HEK293 (cell line): ENCODE data around the gene NRG2.

Experiments used
- GLIS1 ChIP-seq: fragments of 450-650 bp; formaldehyde crosslinking; IDR thresholded peaks from 2 replicates; pipeline ENCODE4 v1.5.1; 2016; ENCODE audit warnings: missing biosample characterization, missing genetic modification characterization
- SALL2 ChIP-seq: fragments of 450-650 bp; formaldehyde crosslinking; IDR thresholded peaks from 2 replicates; pipeline ENCODE4 v1.5.0; 2017; ENCODE audit warnings: missing biosample characterization, mild to moderate bottlenecking, missing genetic modification characterization, borderline replicate concordance
- SP7 ChIP-seq: fragments of 450-650 bp; formaldehyde crosslinking; IDR thresholded peaks from 2 replicates; pipeline ENCODE4 v1.5.1; 2016; ENCODE audit warnings: missing biosample characterization, missing genetic modification characterization
- ZIC2 ChIP-seq: fragments of 450-650 bp; formaldehyde crosslinking; IDR thresholded peaks from 2 replicates; pipeline ENCODE4 v1.5.1; 2016; ENCODE audit warnings: missing biosample characterization, missing genetic modification characterization
- ZNF112 ChIP-seq: fragments of 450-650 bp; formaldehyde crosslinking; IDR thresholded peaks from 2 replicates; pipeline ENCODE4 v1.5.0; 2017; ENCODE audit warnings: missing biosample characterization, missing genetic modification characterization
- ZNF138 ChIP-seq: fragments of 450-650 bp; formaldehyde crosslinking; IDR thresholded peaks from 2 replicates; pipeline ENCODE4 v1.5.1; 2016; ENCODE audit warnings: missing biosample characterization, missing genetic modification characterization, borderline replicate concordance
- ZNF19 ChIP-seq: fragments of 450-650 bp; formaldehyde crosslinking; IDR thresholded peaks from 2 replicates; pipeline ENCODE4; 2016; ENCODE audit warnings: missing biosample characterization, missing genetic modification characterization, low read depth
- ZNF2 ChIP-seq: fragments of 450-650 bp; formaldehyde crosslinking; IDR thresholded peaks from 2 replicates; pipeline ENCODE4 v1.5.1; 2016; ENCODE audit warnings: missing biosample characterization, missing genetic modification characterization
- ZNF211 ChIP-seq: fragments of 450-650 bp; formaldehyde crosslinking; IDR thresholded peaks from 2 replicates; pipeline ENCODE4 v1.5.1; 2016; ENCODE audit warnings: low read depth, missing biosample characterization, missing genetic modification characterization
- ZNF266 ChIP-seq: fragments of 450-650 bp; formaldehyde crosslinking; IDR thresholded peaks from 2 replicates; pipeline ENCODE4 v1.5.1; 2016; ENCODE audit warnings: missing biosample characterization, missing genetic modification characterization, low read depth
- ZNF335 ChIP-seq: fragments of 450-650 bp; formaldehyde crosslinking; conservative IDR thresholded peaks from 2 replicates; pipeline ENCODE4 v1.5.1; 2016; ENCODE audit warnings: missing biosample characterization, missing genetic modification characterization
- ZNF366 ChIP-seq: fragments of 450-650 bp; formaldehyde crosslinking; conservative IDR thresholded peaks from 2 replicates; pipeline ENCODE4 v1.5.1; 2016; ENCODE audit warnings: missing biosample characterization, missing genetic modification characterization
- ZNF391 ChIP-seq: fragments of 450-650 bp; formaldehyde crosslinking; IDR thresholded peaks from 2 replicates; pipeline ENCODE4 v1.5.1; 2016; ENCODE audit warnings: low read depth, missing biosample characterization, missing genetic modification characterization, borderline replicate concordance
- ZNF394 ChIP-seq: fragments of 450-650 bp; formaldehyde crosslinking; IDR thresholded peaks from 2 replicates; pipeline ENCODE4 v1.5.1; 2016; ENCODE audit warnings: missing biosample characterization, missing genetic modification characterization, mild to moderate bottlenecking, moderate library complexity, borderline replicate concordance
- ZNF416 ChIP-seq: fragments of 450-650 bp; formaldehyde crosslinking; IDR thresholded peaks from 2 replicates; pipeline ENCODE4 v1.5.1; 2016; ENCODE audit warnings: missing biosample characterization, missing genetic modification characterization
- ZNF513 ChIP-seq: fragments of 450-650 bp; IDR thresholded peaks from 2 replicates; pipeline ENCODE4 v1.5.1; 2018; ENCODE audit warnings: missing biosample characterization, missing genetic modification characterization
- ZNF530 ChIP-seq: fragments of 450-650 bp; formaldehyde crosslinking; IDR thresholded peaks from 2 replicates; pipeline ENCODE4 v1.5.1; 2016; ENCODE audit warnings: low read depth, missing biosample characterization, missing genetic modification characterization
- ZNF549 ChIP-seq: fragments of 450-650 bp; IDR thresholded peaks from 2 replicates; pipeline ENCODE4 v1.5.1; 2018; ENCODE audit warnings: missing biosample characterization, missing genetic modification characterization, mild to moderate bottlenecking, inconsistent platforms, moderate library complexity
- ZNF596 ChIP-seq: fragments of 450-650 bp; IDR thresholded peaks from 2 replicates; pipeline ENCODE4 v1.5.0; 2018; ENCODE audit warnings: missing biosample characterization, mild to moderate bottlenecking, missing genetic modification characterization, moderate library complexity
- ZNF660 ChIP-seq: fragments of 450-650 bp; IDR thresholded peaks from 2 replicates; pipeline ENCODE4 v1.5.1; 2018; ENCODE audit warnings: missing biosample characterization, mild to moderate bottlenecking, missing genetic modification characterization
- ZNF664 ChIP-seq: fragments of 450-650 bp; formaldehyde crosslinking; IDR thresholded peaks from 2 replicates; pipeline ENCODE4 v1.5.1; 2016; ENCODE audit warnings: missing biosample characterization, missing genetic modification characterization
- ZNF670 ChIP-seq: fragments of 450-650 bp; formaldehyde crosslinking; IDR thresholded peaks from 2 replicates; pipeline ENCODE4 v1.5.1; 2016; ENCODE audit warnings: missing biosample characterization, missing genetic modification characterization, low read depth
- ZNF704 ChIP-seq: fragments of 450-650 bp; formaldehyde crosslinking; IDR thresholded peaks from 2 replicates; pipeline ENCODE4 v1.5.1; 2016; ENCODE audit warnings: missing biosample characterization, missing genetic modification characterization
- ZSCAN5A ChIP-seq: fragments of 450-650 bp; formaldehyde crosslinking; IDR thresholded peaks from 2 replicates; pipeline ENCODE4 v1.5.1; 2016; ENCODE audit warnings: missing biosample characterization, missing genetic modification characterization
- TF ChIP-seq, protein P1 (sequence below): fragments of 450-650 bp; formaldehyde crosslinking; IDR thresholded peaks from 2 replicates; pipeline ENCODE4 v1.5.1; 2016; ENCODE audit warnings: missing biosample characterization, missing genetic modification characterization
- TF ChIP-seq, protein P2 (sequence below): fragments of 450-650 bp; formaldehyde crosslinking; IDR thresholded peaks from 2 replicates; pipeline ENCODE4 v1.5.1; 2016; ENCODE audit warnings: missing biosample characterization, missing genetic modification characterization
- TF ChIP-seq, protein P3 (sequence below): fragments of 450-650 bp; formaldehyde crosslinking; IDR thresholded peaks from 2 replicates; pipeline ENCODE4 v1.5.1; 2016; ENCODE audit warnings: missing biosample characterization, missing genetic modification characterization

The NRG2 gene

GRCh38 chr5:140041492-140042392 lies 1.4 kb downstream of the NRG2 start (continued):
- TF ChIP-seq ZNF19 (tag by site-specific recombination) (no peak), GLIS1 (tag by site-specific recombination) (peak; percentile 33; the same call in 1 of the 2 replicates), ZNF596 (no peak), ZNF513 (tag by site-specific recombination) (no peak), ZNF266 (tag by site-specific recombination) (no peak), ZIC2 (tag by site-specific recombination) (no peak; the same call in 1 of the 2 replicates), ZNF138 (tag by site-specific recombination) (no peak), ZNF664 (no peak), ZNF670 (tag by site-specific recombination) (no peak), ZNF416 (tag by site-specific recombination) (no peak), ZNF211 (tag by site-specific recombination) (no peak), ZNF704 (no peak), ZNF112 (tag by site-specific recombination) (no peak), ZNF549 (tag by site-specific recombination) (no peak), ZNF394 (tag by site-specific recombination) (peak; percentile 73), ZNF660 (tag by site-specific recombination) (peak; percentile 46; the same call in 1 of the 2 replicates), SALL2 (tag by site-specific recombination) (no peak), ZNF391 (peak; percentile 32; the same call in 1 of the 2 replicates), ZNF335 (tag by site-specific recombination) (peak; percentile 85), SP7 (tag by site-specific recombination) (no peak; the same call in 1 of the 2 replicates), ZNF2 (peak; percentile 78), ZNF366 (tag by site-specific recombination) (peak; percentile 77), ZSCAN5A (no peak), ZNF530 (tag by site-specific recombination) (no peak)
- TF ChIP-seq, protein P1, sequence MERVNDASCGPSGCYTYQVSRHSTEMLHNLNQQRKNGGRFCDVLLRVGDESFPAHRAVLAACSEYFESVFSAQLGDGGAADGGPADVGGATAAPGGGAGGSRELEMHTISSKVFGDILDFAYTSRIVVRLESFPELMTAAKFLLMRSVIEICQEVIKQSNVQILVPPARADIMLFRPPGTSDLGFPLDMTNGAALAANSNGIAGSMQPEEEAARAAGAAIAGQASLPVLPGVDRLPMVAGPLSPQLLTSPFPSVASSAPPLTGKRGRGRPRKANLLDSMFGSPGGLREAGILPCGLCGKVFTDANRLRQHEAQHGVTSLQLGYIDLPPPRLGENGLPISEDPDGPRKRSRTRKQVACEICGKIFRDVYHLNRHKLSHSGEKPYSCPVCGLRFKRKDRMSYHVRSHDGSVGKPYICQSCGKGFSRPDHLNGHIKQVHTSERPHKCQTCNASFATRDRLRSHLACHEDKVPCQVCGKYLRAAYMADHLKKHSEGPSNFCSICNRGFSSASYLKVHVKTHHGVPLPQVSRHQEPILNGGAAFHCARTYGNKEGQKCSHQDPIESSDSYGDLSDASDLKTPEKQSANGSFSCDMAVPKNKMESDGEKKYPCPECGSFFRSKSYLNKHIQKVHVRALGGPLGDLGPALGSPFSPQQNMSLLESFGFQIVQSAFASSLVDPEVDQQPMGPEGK, result peak; percentile 94
- TF ChIP-seq, protein P2, sequence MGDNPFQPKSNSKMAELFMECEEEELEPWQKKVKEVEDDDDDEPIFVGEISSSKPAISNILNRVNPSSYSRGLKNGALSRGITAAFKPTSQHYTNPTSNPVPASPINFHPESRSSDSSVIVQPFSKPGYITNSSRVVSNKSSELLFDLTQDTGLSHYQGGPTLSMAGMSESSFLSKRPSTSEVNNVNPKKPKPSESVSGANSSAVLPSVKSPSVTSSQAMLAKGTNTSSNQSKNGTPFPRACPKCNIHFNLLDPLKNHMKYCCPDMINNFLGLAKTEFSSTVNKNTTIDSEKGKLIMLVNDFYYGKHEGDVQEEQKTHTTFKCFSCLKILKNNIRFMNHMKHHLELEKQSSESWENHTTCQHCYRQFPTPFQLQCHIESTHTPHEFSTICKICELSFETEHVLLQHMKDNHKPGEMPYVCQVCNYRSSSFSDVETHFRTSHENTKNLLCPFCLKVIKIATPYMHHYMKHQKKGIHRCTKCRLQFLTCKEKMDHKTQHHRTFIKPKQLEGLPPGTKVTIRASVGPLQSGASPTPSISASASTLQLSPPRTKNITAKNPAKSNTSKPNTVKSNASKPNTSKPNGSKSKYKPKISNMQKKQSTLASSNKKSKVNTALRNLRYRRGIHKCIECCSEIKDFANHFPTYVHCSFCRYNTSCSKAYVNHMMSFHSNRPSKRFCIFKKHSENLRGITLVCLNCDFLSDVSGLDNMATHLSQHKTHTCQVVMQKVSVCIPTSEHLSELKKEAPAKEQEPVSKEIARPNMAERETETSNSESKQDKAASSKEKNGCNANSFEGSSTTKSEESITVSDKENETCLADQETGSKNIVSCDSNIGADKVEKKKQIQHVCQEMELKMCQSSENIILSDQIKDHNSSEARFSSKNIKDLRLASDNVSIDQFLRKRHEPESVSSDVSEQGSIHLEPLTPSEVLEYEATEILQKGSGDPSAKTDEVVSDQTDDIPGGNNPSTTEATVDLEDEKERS (tag by site-specific recombination), result no peak
- TF ChIP-seq, protein P3, sequence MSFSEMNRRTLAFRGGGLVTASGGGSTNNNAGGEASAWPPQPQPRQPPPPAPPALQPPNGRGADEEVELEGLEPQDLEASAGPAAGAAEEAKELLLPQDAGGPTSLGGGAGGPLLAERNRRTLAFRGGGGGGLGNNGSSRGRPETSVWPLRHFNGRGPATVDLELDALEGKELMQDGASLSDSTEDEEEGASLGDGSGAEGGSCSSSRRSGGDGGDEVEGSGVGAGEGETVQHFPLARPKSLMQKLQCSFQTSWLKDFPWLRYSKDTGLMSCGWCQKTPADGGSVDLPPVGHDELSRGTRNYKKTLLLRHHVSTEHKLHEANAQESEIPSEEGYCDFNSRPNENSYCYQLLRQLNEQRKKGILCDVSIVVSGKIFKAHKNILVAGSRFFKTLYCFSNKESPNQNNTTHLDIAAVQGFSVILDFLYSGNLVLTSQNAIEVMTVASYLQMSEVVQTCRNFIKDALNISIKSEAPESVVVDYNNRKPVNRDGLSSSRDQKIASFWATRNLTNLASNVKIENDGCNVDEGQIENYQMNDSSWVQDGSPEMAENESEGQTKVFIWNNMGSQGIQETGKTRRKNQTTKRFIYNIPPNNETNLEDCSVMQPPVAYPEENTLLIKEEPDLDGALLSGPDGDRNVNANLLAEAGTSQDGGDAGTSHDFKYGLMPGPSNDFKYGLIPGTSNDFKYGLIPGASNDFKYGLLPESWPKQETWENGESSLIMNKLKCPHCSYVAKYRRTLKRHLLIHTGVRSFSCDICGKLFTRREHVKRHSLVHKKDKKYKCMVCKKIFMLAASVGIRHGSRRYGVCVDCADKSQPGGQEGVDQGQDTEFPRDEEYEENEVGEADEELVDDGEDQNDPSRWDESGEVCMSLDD (tag by site-specific recombination), result 0 out of 2 replicates have a peak, but pooled peaks have one; percentile 26
